Mesothelial cell of epicardium (in vitro differentiated cells): ENCODE results near the gene ANLN. TPM values are rescaled to one million over a fixed set of nuclear protein-coding genes. Genes with fewer than 3 reads are reported as not detected.

Experiments
- DNase-seq, 2 experiments: peaks; one replicate each; pipeline ENCODE4 v3.0.0; 2021; ENCODE audit warnings: low spot score in 2 of 2; ENCODE audit not compliant: unreplicated experiment in 2 of 2
- H3K27ac Mint-ChIP-seq: 2 replicates; pipeline ENCODE4 v1.8.0; 2021; ENCODE audit warnings: mixed read lengths
- H3K27me3 Mint-ChIP-seq: 2 replicates; pipeline ENCODE4 v1.8.0; 2021; ENCODE audit warnings: low read depth, mixed read lengths
- H3K36me3 Mint-ChIP-seq: 2 replicates; pipeline ENCODE4 v1.8.0; 2021; ENCODE audit warnings: mixed read lengths
- H3K4me1 Mint-ChIP-seq: 2 replicates; pipeline ENCODE4 v1.8.0; 2021; ENCODE audit warnings: mixed read lengths
- H3K4me3 Mint-ChIP-seq: 2 replicates; pipeline ENCODE4 v1.8.0; 2021; ENCODE audit warnings: mild to moderate bottlenecking, moderate library complexity, mixed read lengths
- H3K9me3 Mint-ChIP-seq: 2 replicates; pipeline ENCODE4 v1.8.0; 2021; ENCODE audit warnings: mixed read lengths
- total RNA-seq: library from RNA; stranded (reverse); gene quantifications from 3 replicates; pipeline ENCODE4 v1.2.1, GENCODE V29; 2021
- TF ChIP-seq, protein P1 (sequence below): fragments of 200-600 bp; sonication (generic); IDR thresholded peaks from one replicate; pipeline ENCODE4 v1.5.0; 2021; ENCODE audit warnings: antibody characterized with exemption; ENCODE audit not compliant: unreplicated experiment

ANLN gene
- total RNA-seq, 1 donor from 2014 or later: 31.2 TPM

DNA sequence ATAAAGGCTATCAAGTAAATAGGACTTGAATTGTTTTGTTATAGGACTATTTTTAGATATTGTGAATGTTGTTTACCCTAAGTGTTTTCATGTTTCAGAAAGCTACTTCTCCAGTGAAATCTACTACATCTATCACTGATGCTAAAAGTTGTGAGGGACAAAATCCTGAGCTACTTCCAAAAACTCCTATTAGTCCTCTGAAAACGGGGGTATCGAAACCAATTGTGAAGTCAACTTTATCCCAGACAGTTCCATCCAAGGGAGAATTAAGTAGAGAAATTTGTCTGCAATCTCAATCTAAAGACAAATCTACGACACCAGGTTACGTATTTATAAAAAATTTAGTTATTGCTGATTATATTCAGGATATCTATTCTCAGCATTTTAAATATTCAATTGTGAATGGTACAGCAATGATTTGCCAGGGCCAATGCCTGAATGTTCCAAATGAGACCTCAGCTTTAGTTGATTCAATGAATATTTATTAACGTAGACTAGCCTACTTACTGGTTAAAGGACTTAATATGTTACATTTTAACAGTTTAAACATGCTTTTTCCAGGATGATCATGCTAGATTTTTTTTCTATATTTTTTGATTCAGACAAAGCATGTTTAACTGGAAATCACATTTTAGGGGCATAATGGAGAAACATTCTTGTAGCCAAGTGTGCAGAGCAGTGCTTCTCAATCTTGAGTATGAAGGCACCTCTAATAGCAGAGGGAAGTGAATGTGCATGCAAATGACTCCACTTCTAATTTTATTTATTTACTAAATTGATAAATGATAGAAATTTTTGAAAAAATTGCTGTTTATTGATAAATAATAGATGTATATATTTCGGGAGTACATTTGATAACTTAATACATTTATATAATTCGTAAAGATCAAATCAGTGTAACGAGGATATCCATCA, 18.2 kb downstream of the ANLN start:
- peaks cover 6% of the 10 kb centered on the region for H3K36me3 Mint-ChIP-seq

DNA sequence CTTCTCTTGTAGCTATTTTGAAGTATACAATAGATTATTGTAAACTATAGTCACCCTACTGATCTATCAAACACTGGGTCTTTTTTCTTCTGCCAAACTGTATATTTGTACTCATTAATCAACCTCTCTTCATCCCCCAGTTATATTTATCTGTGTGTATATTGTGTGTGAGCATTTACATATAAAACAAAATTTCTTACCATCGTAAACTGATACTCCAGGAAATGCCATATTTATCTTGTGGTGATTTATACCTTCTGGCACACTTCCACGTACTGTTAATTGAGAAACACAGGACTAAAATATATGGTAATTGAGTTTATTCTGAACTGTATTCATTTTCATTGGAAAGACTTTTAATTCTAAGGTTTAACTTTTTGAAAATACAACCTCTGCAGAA, 18.9 kb downstream of the ANLN start:
- Mint-ChIP-seq H3K27me3 (no peaks in the 10 kb centered on the region), H3K36me3 (peaks cover 2% of the 10 kb centered on the region), H3K4me3 (no peak overlapping the region), H3K4me1 (peaks cover 1% of the 10 kb centered on the region), H3K27ac (no peak overlapping the region), H3K9me3 (no peaks in the 10 kb centered on the region)
- no peak for DNase-seq
- TF ChIP-seq, protein P1, sequence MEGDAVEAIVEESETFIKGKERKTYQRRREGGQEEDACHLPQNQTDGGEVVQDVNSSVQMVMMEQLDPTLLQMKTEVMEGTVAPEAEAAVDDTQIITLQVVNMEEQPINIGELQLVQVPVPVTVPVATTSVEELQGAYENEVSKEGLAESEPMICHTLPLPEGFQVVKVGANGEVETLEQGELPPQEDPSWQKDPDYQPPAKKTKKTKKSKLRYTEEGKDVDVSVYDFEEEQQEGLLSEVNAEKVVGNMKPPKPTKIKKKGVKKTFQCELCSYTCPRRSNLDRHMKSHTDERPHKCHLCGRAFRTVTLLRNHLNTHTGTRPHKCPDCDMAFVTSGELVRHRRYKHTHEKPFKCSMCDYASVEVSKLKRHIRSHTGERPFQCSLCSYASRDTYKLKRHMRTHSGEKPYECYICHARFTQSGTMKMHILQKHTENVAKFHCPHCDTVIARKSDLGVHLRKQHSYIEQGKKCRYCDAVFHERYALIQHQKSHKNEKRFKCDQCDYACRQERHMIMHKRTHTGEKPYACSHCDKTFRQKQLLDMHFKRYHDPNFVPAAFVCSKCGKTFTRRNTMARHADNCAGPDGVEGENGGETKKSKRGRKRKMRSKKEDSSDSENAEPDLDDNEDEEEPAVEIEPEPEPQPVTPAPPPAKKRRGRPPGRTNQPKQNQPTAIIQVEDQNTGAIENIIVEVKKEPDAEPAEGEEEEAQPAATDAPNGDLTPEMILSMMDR: no peak

More for the DNA sequence above, 18.2 kb downstream of the ANLN start:
- no peaks in the 10 kb centered on the region for H3K27me3 Mint-ChIP-seq
- H3K9me3 Mint-ChIP-seq: no peaks in the 10 kb centered on the region
- H3K4me3 Mint-ChIP-seq: no peak overlapping the region
- H3K4me1 Mint-ChIP-seq: peaks cover 1% of the 10 kb centered on the region
- DNase-seq: no peak
- H3K27ac Mint-ChIP-seq: no peak overlapping the region
- TF ChIP-seq, protein P1: no peak

DNA sequence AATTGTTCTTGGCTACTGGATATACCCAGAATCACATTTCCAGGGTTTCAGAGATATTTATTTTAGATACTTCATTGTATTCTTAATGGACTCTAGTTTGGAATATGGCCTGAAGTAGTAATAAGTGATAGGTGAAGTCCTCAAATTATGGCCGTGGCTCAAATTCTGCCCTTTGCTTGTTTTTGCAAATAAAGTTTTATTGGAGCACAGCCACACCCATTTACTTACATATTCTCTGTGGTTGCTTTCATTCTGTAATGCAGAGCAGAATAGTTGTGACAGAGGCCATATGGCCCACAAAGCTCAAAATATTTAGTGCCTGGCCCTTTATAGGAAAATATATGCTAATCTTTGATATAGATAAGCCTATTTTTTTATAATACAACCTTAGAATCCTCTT, 19.5 kb downstream of the ANLN start:
- Mint-ChIP-seq H3K9me3 (no peaks in the 10 kb centered on the region), H3K4me3 (no peak overlapping the region), H3K27me3 (no peaks in the 10 kb centered on the region), H3K36me3 (peaks cover 2% of the 10 kb centered on the region), H3K27ac (no peak overlapping the region), H3K4me1 (peaks cover 1% of the 10 kb centered on the region)
- no peak for DNase-seq
- TF ChIP-seq, protein P1: no peak

DNA sequence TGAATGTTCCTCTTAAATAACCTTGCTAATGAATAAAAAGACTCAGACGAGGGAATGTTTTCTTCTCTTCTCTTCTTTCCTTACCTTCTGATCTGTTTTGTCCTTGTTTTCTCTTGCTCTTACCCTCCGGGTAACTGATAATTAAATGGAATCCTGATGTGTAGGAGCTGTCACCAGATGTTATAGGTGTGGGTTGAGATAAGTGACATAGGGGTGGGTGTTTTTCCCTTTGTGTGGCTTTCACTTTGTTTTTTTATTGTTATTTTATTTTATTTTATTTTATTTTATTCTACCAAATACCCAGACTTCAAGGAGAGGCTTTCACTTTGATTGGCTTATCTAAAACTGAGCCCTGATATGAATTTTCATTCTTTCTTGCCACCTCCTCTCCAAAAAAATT, 25.5 kb downstream of the ANLN start:
- TF ChIP-seq, protein P1: no peak
- Mint-ChIP-seq H3K4me1 (no peaks in the 10 kb centered on the region), H3K4me3 (no peak overlapping the region), H3K27ac (no peak overlapping the region), H3K9me3 (no peaks in the 10 kb centered on the region), H3K27me3 (no peaks in the 10 kb centered on the region), H3K36me3 (peaks cover 9% of the 10 kb centered on the region)
- no peak for DNase-seq

DNA sequence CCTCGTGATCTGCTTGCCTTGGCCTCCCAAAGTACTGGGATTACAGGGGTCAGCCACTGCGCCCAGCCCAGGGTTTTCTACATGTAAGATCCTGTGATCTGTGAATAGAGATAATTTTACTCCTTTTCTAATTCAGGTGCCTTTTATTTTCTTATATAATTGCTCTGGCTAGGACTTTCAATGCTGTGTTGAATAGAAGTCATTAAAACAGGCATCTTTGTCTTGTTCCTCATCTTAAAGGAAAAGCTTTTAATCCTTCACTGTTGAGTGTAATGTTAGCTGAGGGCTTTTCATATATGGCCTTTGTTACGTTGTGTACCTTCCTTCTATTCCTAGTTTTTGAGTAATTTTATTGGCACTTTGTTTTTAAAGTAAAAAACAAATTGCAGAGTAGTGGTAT, 26.6 kb downstream of the ANLN start:
- Mint-ChIP-seq H3K4me3 (no peak overlapping the region), H3K36me3 (peaks cover 12% of the 10 kb centered on the region), H3K27me3 (no peaks in the 10 kb centered on the region), H3K4me1 (no peaks in the 10 kb centered on the region), H3K9me3 (no peaks in the 10 kb centered on the region), H3K27ac (no peak overlapping the region)
- DNase-seq: no peak
- TF ChIP-seq, protein P1: no peak
